CD4-positive, alpha-beta T cell (primary cell): ENCODE results near the gene NTN4. TPM values are rescaled to one million over a fixed set of nuclear protein-coding genes. Genes with fewer than 3 reads are reported as not detected.

Experiments used
- ATAC-seq: fragments of 200-7000 bp; cut with Tn5 transposase; one replicate; pipeline ENCODE4 v1.10.0; 2022; ENCODE audit warnings: mild to moderate bottlenecking; ENCODE audit not compliant: poor library complexity
- CTCF ChIA-PET: fragments of 350-600 bp; sonication (Branson Sonifier 250); formaldehyde crosslinking; loops from one replicate; lab custom pipeline; 2021; ENCODE audit warnings: antibody characterized with exemption, inconsistent platforms; lab: Charles Lee
- POLR2A ChIA-PET: fragments of 350-600 bp; sonication (Branson Sonifier 250); formaldehyde crosslinking; loops from one replicate; lab custom pipeline; 2021; ENCODE audit warnings: antibody characterized with exemption, inconsistent platforms; lab: Charles Lee
- DNase-seq, 14 experiments: peaks; one replicate each; pipeline ENCODE4 v3.0.0-alpha.2; 2013 to 2020; ENCODE audit warnings: mixed read lengths in 2 of 14
- H3K27ac ChIP-seq, 2 donors: one replicate each; pipeline versions ENCODE4 v1.5.1 to v1.7.0; 2013; ENCODE audit warnings: low read length in 2 of 2, low read depth in 1 of 2, mild to moderate bottlenecking in 1 of 2
- H3K27me3 ChIP-seq, 2 experiments: 1 replicate in 1 of 2; 2 replicates in 1 of 2; pipeline versions ENCODE4 v1.6.1 to v1.7.0; 2013; ENCODE audit warnings: low read length in 2 of 2, control low read depth in 1 of 2, mild to moderate bottlenecking in 1 of 2, moderate library complexity in 1 of 2; ENCODE audit not compliant: insufficient read depth in 2 of 2, control insufficient read depth in 1 of 2
- H3K36me3 ChIP-seq: one replicate; pipeline ENCODE4 v1.6.1; 2013; ENCODE audit warnings: low read length, control low read depth; ENCODE audit not compliant: insufficient read depth
- H3K4me1 ChIP-seq: one replicate; pipeline ENCODE4 v1.6.1; 2013; ENCODE audit warnings: low read length, control low read depth; ENCODE audit not compliant: insufficient read depth
- H3K4me3 ChIP-seq: one replicate; pipeline ENCODE4 v1.5.1; 2013; ENCODE audit warnings: mild to moderate bottlenecking, low read length, moderate library complexity
- H3K9me3 ChIP-seq, 2 experiments: 1 replicate in 1 of 2; 2 replicates in 1 of 2; pipeline versions ENCODE4 v1.6.1 to v1.7.0; 2013; ENCODE audit warnings: low read length in 2 of 2, mild to moderate bottlenecking in 2 of 2, control low read depth in 1 of 2, moderate library complexity in 1 of 2; ENCODE audit not compliant: control insufficient read depth in 1 of 2, insufficient read depth in 1 of 2
- H3K27ac Mint-ChIP-seq: one replicate; pipeline ENCODE4 v1.8.0; 2020; ENCODE audit warnings: mixed read lengths
- H3K27me3 Mint-ChIP-seq: one replicate; pipeline ENCODE4 v1.8.0; 2021; ENCODE audit warnings: mixed read lengths
- H3K36me3 Mint-ChIP-seq: one replicate; pipeline ENCODE4 v1.8.0; 2021; ENCODE audit warnings: low read depth, mixed read lengths
- H3K4me1 Mint-ChIP-seq: one replicate; pipeline ENCODE4 v1.8.0; 2021; ENCODE audit warnings: low read depth, mixed read lengths
- H3K4me3 Mint-ChIP-seq: one replicate; pipeline ENCODE4 v1.8.0; 2020; ENCODE audit warnings: mild to moderate bottlenecking, mixed read lengths
- H3K9me3 Mint-ChIP-seq: one replicate; pipeline ENCODE4 v1.8.0; 2020; ENCODE audit warnings: mixed read lengths
- intact Hi-C, 2 experiments: fragments of 100-400 bp; cut with DNase I in 1 of 2; cut with micrococcal nuclease in 1 of 2; formaldehyde crosslinking; loops; one replicate each; pipeline versions ENCODE4 v1.15.1 to v1.9.0; 2023 to 2025; cut with DNase I, micrococcal nuclease
- total RNA-seq, 174 experiments: library from RNA in 2 of 174; stranded (reverse) in 2 of 174; gene quantifications; one replicate each; pipeline ENCODE4 v1.2.3 and lab custom pipeline; 2021 to 2026
- TF ChIP-seq, protein P1 (sequence below): fragments of 200-600 bp; IDR thresholded peaks from one replicate; pipeline ENCODE4 v1.8.0; 2022; ENCODE audit warnings: antibody characterized with exemption, mild to moderate bottlenecking

Gene NTN4
- total RNA-seq, 2 experiments from 2014 or later: 0.47 to 0.71 TPM

DNA sequence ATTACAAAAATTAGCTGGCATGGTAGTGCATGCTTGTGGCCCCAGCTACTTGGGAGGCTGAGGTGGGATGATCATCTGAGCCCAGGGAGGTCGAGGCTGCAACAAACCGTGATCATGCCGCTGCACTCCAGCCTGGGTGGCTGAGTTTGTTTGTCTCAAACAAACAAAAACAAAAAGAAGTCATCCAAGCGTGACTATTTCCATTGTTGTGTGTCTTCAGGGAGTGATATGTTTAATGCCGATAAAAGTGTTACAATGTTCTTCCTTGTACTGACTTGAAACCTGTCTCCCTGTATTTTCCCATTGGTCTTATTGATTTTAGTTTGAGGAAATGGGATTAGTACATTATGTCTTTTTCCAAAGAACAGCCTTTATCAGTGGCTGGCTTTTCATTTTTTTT, 163.7 kb downstream of the NTN4 start:
- H3K27me3 Mint-ChIP-seq: peaks cover 16% of the 10 kb centered on the region
- ChIA-PET CTCF (no interaction called here), POLR2A (no interaction called here)
- no peaks in the 10 kb centered on the region for H3K4me1 Mint-ChIP-seq
- H3K4me3 ChIP-seq: no peak overlapping the region
- H3K9me3 Mint-ChIP-seq: no peaks in the 10 kb centered on the region
- H3K27ac Mint-ChIP-seq: no peak overlapping the region
- DNase-seq (no peak), ATAC-seq (no peak)
- TF ChIP-seq, protein P1, sequence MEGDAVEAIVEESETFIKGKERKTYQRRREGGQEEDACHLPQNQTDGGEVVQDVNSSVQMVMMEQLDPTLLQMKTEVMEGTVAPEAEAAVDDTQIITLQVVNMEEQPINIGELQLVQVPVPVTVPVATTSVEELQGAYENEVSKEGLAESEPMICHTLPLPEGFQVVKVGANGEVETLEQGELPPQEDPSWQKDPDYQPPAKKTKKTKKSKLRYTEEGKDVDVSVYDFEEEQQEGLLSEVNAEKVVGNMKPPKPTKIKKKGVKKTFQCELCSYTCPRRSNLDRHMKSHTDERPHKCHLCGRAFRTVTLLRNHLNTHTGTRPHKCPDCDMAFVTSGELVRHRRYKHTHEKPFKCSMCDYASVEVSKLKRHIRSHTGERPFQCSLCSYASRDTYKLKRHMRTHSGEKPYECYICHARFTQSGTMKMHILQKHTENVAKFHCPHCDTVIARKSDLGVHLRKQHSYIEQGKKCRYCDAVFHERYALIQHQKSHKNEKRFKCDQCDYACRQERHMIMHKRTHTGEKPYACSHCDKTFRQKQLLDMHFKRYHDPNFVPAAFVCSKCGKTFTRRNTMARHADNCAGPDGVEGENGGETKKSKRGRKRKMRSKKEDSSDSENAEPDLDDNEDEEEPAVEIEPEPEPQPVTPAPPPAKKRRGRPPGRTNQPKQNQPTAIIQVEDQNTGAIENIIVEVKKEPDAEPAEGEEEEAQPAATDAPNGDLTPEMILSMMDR: no peak
- no peaks in the 10 kb centered on the region for H3K36me3 ChIP-seq
- no peaks in the 10 kb centered on the region for H3K36me3 Mint-ChIP-seq
- no peaks in the 10 kb centered on the region for H3K27me3 ChIP-seq
- peaks cover 2% of the 10 kb centered on the region for H3K4me1 ChIP-seq
- intact Hi-C loops: no loop called here
- H3K4me3 Mint-ChIP-seq: no peak overlapping the region
- H3K27ac ChIP-seq: no peak overlapping the region
- no peaks in the 10 kb centered on the region for H3K9me3 ChIP-seq

DNA sequence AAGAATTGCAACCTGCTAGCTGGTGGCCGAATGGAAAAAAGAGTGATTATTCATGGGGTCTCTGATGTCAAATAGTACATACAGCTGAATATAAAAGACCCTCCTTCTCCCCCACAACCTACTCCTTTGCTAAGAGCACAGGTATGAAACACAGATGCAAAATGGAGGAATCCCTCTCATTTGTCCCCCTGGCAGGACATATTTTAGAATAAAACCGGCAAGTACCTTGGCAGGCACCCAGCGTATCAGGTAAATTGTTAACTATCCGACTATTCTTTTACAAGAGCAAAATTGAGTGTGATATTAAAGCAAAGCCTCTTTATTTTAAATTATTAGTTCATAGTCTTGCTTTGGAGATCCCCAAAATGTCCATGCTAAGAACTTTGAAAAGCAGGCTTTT, 165.6 kb downstream of the NTN4 start:
- Histone ChIP-seq H3K27ac (no peak overlapping the region), H3K9me3 (no peaks in the 10 kb centered on the region), H3K36me3 (no peaks in the 10 kb centered on the region), H3K4me3 (no peak overlapping the region), H3K27me3 (no peaks in the 10 kb centered on the region), H3K4me1 (peaks cover 2% of the 10 kb centered on the region)
- ChIA-PET CTCF (no interaction called here), POLR2A (no interaction called here)
- no peak for ATAC-seq
- H3K4me1 Mint-ChIP-seq: no peaks in the 10 kb centered on the region
- intact Hi-C loops: no loop called here
- no peak for DNase-seq
- TF ChIP-seq, protein P1: no peak
- H3K4me3 Mint-ChIP-seq: no peak overlapping the region
- H3K36me3 Mint-ChIP-seq: no peaks in the 10 kb centered on the region
- H3K9me3 Mint-ChIP-seq: no peaks in the 10 kb centered on the region
- H3K27ac Mint-ChIP-seq: no peak overlapping the region
- peaks cover 23% of the 10 kb centered on the region for H3K27me3 Mint-ChIP-seq

DNA sequence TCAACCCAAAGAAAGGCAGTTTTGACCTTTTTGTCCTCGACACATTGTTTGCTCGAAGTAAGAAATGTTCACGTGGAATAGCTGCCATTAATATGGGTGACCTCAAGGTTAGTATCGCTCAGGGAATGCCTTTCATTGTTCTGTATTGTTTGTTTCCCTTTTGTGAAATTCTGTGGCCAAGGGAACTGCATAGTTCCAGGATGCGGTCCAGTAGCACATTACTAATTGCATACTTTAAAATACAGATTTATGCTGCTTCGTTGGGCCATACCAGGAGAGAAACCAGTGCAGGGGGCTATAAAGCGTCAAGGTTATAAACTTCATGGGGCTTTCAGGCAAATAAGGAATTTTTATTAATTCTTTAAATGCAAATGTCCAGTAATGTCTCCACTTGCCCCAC, 166.0 kb downstream of the NTN4 start:
- Histone ChIP-seq H3K9me3 (no peaks in the 10 kb centered on the region), H3K36me3 (no peaks in the 10 kb centered on the region), H3K27ac (no peak overlapping the region), H3K4me1 (peaks cover 2% of the 10 kb centered on the region), H3K27me3 (no peaks in the 10 kb centered on the region), H3K4me3 (no peak overlapping the region)
- TF ChIP-seq, protein P1: no peak
- ChIA-PET CTCF (no interaction called here), POLR2A (no interaction called here)
- DNase-seq (no peak), ATAC-seq (no peak)
- Mint-ChIP-seq H3K9me3 (no peaks in the 10 kb centered on the region), H3K4me1 (no peaks in the 10 kb centered on the region), H3K36me3 (no peaks in the 10 kb centered on the region), H3K27me3 (peaks cover 27% of the 10 kb centered on the region), H3K27ac (no peak overlapping the region), H3K4me3 (no peak overlapping the region)
- intact Hi-C loops: loop anchor here in 1 of 2 experiments (5.0 kb wide), 1 partner anchor 188 kb away; no protein-coding TSS in a partner anchor
